WTC11 (cell line): ENCODE measurements around the gene SRSF10. TPM values are rescaled to one million over a fixed set of nuclear protein-coding genes. Genes with fewer than 3 reads are reported as not detected.

Experiments
- ATAC-seq: fragments of 200-7000 bp; cut with Tn5 transposase; 2 replicates; pipeline ENCODE4 v1.10.0; 2021; ENCODE audit warnings: mild to moderate bottlenecking, moderate library complexity
- CTCF ChIA-PET: fragments of 300-600 bp; sonication (Branson Sonifier 250); formaldehyde crosslinking; loops from one replicate; lab custom pipeline; 2021; ENCODE audit warnings: antibody characterized with exemption; lab: Charles Lee
- POLR2A ChIA-PET: fragments of 350-600 bp; sonication (Branson Sonifier 250); formaldehyde crosslinking; loops from one replicate; lab custom pipeline; 2021; ENCODE audit warnings: antibody characterized with exemption; lab: Charles Lee
- DNase-seq: peaks from one replicate; pipeline ENCODE4 v3.0.0; 2021; ENCODE audit warnings: low spot score
- H3K27ac Mint-ChIP-seq: 2 replicates; pipeline ENCODE4 v1.8.0; 2021; ENCODE audit warnings: mixed read lengths
- H3K27me3 Mint-ChIP-seq: 2 replicates; pipeline ENCODE4 v1.8.0; 2021; ENCODE audit warnings: low read depth, mild to moderate bottlenecking, moderate library complexity, mixed read lengths
- H3K36me3 Mint-ChIP-seq: 2 replicates; pipeline ENCODE4 v1.8.0; 2021; ENCODE audit warnings: mixed read lengths
- H3K4me1 Mint-ChIP-seq: 2 replicates; pipeline ENCODE4 v1.8.0; 2022; ENCODE audit warnings: mixed read lengths
- H3K4me3 Mint-ChIP-seq: 2 replicates; pipeline ENCODE4 v1.8.0; 2021; ENCODE audit warnings: mild to moderate bottlenecking, moderate library complexity, mixed read lengths
- H3K9me3 Mint-ChIP-seq: 2 replicates; pipeline ENCODE4 v1.8.0; 2021; ENCODE audit warnings: mixed read lengths
- AR ChIP-seq: fragments of 250-450 bp; sonication (Bioruptor Pico); IDR thresholded peaks from 2 replicates; pipeline ENCODE4 v1.9.0; 2021; ENCODE audit warnings: mild to moderate bottlenecking
- CDX4 ChIP-seq: fragments of 250-450 bp; sonication (Bioruptor Pico); IDR thresholded peaks from 2 replicates; pipeline ENCODE4 v1.9.0; 2021; ENCODE audit warnings: moderate library complexity, mild to moderate bottlenecking, inconsistent platforms, borderline replicate concordance
- CTCF ChIP-seq: fragments of 200-600 bp; IDR thresholded peaks from 2 replicates; pipeline ENCODE4 v1.8.0; 2022; ENCODE audit warnings: antibody characterized with exemption
- ELF4 ChIP-seq: sonication (generic); formaldehyde crosslinking; IDR thresholded peaks from 2 replicates; pipeline ENCODE4 v1.8.1; 2022; ENCODE audit warnings: low read depth, mild to moderate bottlenecking, moderate library complexity, missing genetic modification reagents
- ETV6 ChIP-seq: sonication (generic); formaldehyde crosslinking; IDR thresholded peaks from 2 replicates; pipeline ENCODE4 v1.8.1; 2022; ENCODE audit warnings: mild to moderate bottlenecking, missing genetic modification reagents
- FOXK1 ChIP-seq: sonication (generic); formaldehyde crosslinking; IDR thresholded peaks from 2 replicates; pipeline ENCODE4 v1.8.0; 2022; ENCODE audit warnings: mild to moderate bottlenecking, moderate library complexity, missing genetic modification reagents
- IRF2 ChIP-seq: sonication (generic); formaldehyde crosslinking; IDR thresholded peaks from 2 replicates; pipeline ENCODE4 v1.8.0; 2022; ENCODE audit warnings: low read depth, missing genetic modification reagents, borderline replicate concordance
- JUN ChIP-seq: sonication (generic); formaldehyde crosslinking; IDR thresholded peaks from 2 replicates; pipeline ENCODE4 v1.8.0; 2023; ENCODE audit warnings: mild to moderate bottlenecking, missing genetic modification reagents
- MLX ChIP-seq: sonication (generic); formaldehyde crosslinking; IDR thresholded peaks from 2 replicates; pipeline ENCODE4 v1.8.1; 2023; ENCODE audit warnings: mild to moderate bottlenecking, missing genetic modification reagents, moderate library complexity
- MYBL2 ChIP-seq: sonication (generic); formaldehyde crosslinking; IDR thresholded peaks from 2 replicates; pipeline ENCODE4 v1.8.1; 2023; ENCODE audit warnings: mild to moderate bottlenecking, moderate library complexity, missing genetic modification reagents
- NFE2L1 ChIP-seq: sonication (generic); formaldehyde crosslinking; IDR thresholded peaks from 2 replicates; pipeline ENCODE4 v1.8.1; 2023; ENCODE audit warnings: missing genetic modification reagents
- NR3C1 ChIP-seq: sonication (generic); formaldehyde crosslinking; conservative IDR thresholded peaks from 2 replicates; pipeline ENCODE4 v1.8.1; 2023; ENCODE audit warnings: low read depth, mild to moderate bottlenecking, missing genetic modification reagents
- PRDM15 ChIP-seq: sonication (generic); formaldehyde crosslinking; IDR thresholded peaks from 2 replicates; pipeline ENCODE4 v1.8.0; 2022; ENCODE audit warnings: missing genetic modification reagents
- PREB ChIP-seq: sonication (generic); formaldehyde crosslinking; IDR thresholded peaks from 2 replicates; pipeline ENCODE4 v1.8.1; 2022; ENCODE audit warnings: mild to moderate bottlenecking, missing genetic modification reagents, moderate library complexity, borderline replicate concordance
- SMAD3 ChIP-seq: sonication (generic); formaldehyde crosslinking; IDR thresholded peaks from 2 replicates; pipeline ENCODE4 v1.8.0; 2022; ENCODE audit warnings: missing genetic modification reagents, mild to moderate bottlenecking, borderline replicate concordance
- SOX15 ChIP-seq: fragments of 250-450 bp; sonication (Bioruptor Pico); IDR thresholded peaks from 2 replicates; pipeline ENCODE4 v1.9.0; 2021; ENCODE audit warnings: mild to moderate bottlenecking
- TEAD4 ChIP-seq: sonication (generic); formaldehyde crosslinking; IDR thresholded peaks from 2 replicates; pipeline ENCODE4 v1.8.0; 2022; ENCODE audit warnings: mild to moderate bottlenecking, missing genetic modification reagents
- TP53 ChIP-seq: sonication (generic); formaldehyde crosslinking; IDR thresholded peaks from 2 replicates; pipeline ENCODE4 v1.8.1; 2023; ENCODE audit warnings: mild to moderate bottlenecking, missing genetic modification reagents
- ZNF281 ChIP-seq: sonication (generic); formaldehyde crosslinking; IDR thresholded peaks from 2 replicates; pipeline ENCODE4 v1.8.0; 2023; ENCODE audit warnings: mild to moderate bottlenecking, missing genetic modification reagents
- ZNF671 ChIP-seq: fragments of 250-450 bp; sonication (Bioruptor Pico); IDR thresholded peaks from 2 replicates; pipeline ENCODE4 v1.8.0; 2021; ENCODE audit warnings: mild to moderate bottlenecking
- total RNA-seq: library from RNA; stranded (reverse); gene quantifications from 3 replicates; pipeline ENCODE4 v1.2.3, GENCODE V29; 2021

Gene SRSF10
- total RNA-seq, 1 experiment from 2014 or later = 163 TPM

- TF ChIP-seq CDX4 (CRISPR knock-in tag) (no peak), ZNF671 (no peak), NR3C1 (CRISPR knock-in tag) (no peak), ETV6 (CRISPR knock-in tag) (no peak), MYBL2 (CRISPR knock-in tag) (no peak), JUN (CRISPR knock-in tag) (no peak), TEAD4 (CRISPR knock-in tag) (no peak), SOX15 (CRISPR knock-in tag) (no peak), PREB (CRISPR knock-in tag) (no peak), AR (CRISPR knock-in tag) (no peak), SMAD3 (CRISPR knock-in tag) (no peak)
- TF ChIP-seq, all 79 proteins: peak for 0
Measured at GRCh38 chr1:23931491-23931880, 48.6 kb downstream of the SRSF10 start (continued).

- DNase-seq (no peak), ATAC-seq (no peak)
- no peaks in the 10 kb centered on the region; the same call in 1 of the 2 replicates for H3K27me3 Mint-ChIP-seq
- H3K4me3 Mint-ChIP-seq = no peak overlapping the region
- peaks cover 7% of the 10 kb centered on the region for H3K36me3 Mint-ChIP-seq
- CTCF ChIA-PET = interaction anchor here (0.8 to 1.4 kb wide), 2 partner anchors 14 to 120 kb away, joined by 3 to 5 read pairs; no protein-coding TSS in a partner anchor
- no peak overlapping the region for H3K27ac Mint-ChIP-seq
- H3K9me3 Mint-ChIP-seq = peaks cover 4% of the 10 kb centered on the region
- H3K4me1 Mint-ChIP-seq = peaks cover 3% of the 10 kb centered on the region
- POLR2A ChIA-PET = no interaction called here
- TF ChIP-seq CTCF (no peak), NFE2L1 (CRISPR knock-in tag) (no peak), TP53 (no peak), MLX (CRISPR knock-in tag) (no peak), PRDM15 (CRISPR knock-in tag) (no peak), ZNF281 (CRISPR knock-in tag) (no peak), MYBL2 (CRISPR knock-in tag) (no peak), ELF4 (CRISPR knock-in tag) (no peak), ETV6 (CRISPR knock-in tag) (no peak), IRF2 (CRISPR knock-in tag) (no peak), FOXK1 (CRISPR knock-in tag) (no peak)
Measured at GRCh38 chr1:23930861-23931490, 49.2 kb downstream of the SRSF10 start.
